Measurements from ENCODE around the gene STUM.

- TF ChIP-seq CTCF (IDR thresholded peaks at IDR 0.05 in 4 of 5, conservative IDR thresholded peaks at IDR 0.05 in 1 of 5) (no peak), POLR2A (IDR thresholded peaks at IDR 0.05) (no peak)
These were observed 76.8 kb downstream of the STUM start for GRCh38 chr1:226625326-226625725.

Measured in gastrocnemius medialis (tissue), 4 donors.